Tibial nerve (tissue), 4 donors: ENCODE data around the gene MSANTD7.

ENCODE experiments used
- CTCF ChIP-seq, 5 experiments: fragments of 200-600 bp in 3 of 5; fragments of 450-650 bp in 2 of 5; sonication (generic) in 3 of 5; IDR thresholded peaks; one replicate each; pipeline ENCODE4 v1.5.1; 2016 to 2019; ENCODE audit warnings: antibody characterized with exemption in 5 of 5, mild to moderate bottlenecking in 3 of 5, moderate library complexity in 2 of 5
- EP300 ChIP-seq, 2 donors: sonication (generic); formaldehyde crosslinking; IDR thresholded peaks; one replicate each; pipeline ENCODE4 v1.6.1; 2017; ENCODE audit warnings: antibody characterized with exemption in 2 of 2, mild to moderate bottlenecking in 1 of 2

GRCh38 chr10:14820010-14820774, 17.9 kb upstream of the MSANTD7 start:
- TF ChIP-seq CTCF (IDR thresholded peaks at IDR 0.05) (no peak), EP300 (IDR thresholded peaks at IDR 0.05) (no peak)
